NCI-H2029 treated with DMSO at 0.1 percent for 48 hours (cell line): ENCODE measurements around the gene C2orf42.
"Not testable (repeated sequence)": the region's sequence is repeated elsewhere in the genome, so short reads cannot be mapped to it uniquely, and the experiment has no call there.

Source experiments
- DNase-seq: peaks from one replicate; lab custom pipeline; 2025; lab: John Stamatoyannopoulos, UW

Gene C2orf42

DNA sequence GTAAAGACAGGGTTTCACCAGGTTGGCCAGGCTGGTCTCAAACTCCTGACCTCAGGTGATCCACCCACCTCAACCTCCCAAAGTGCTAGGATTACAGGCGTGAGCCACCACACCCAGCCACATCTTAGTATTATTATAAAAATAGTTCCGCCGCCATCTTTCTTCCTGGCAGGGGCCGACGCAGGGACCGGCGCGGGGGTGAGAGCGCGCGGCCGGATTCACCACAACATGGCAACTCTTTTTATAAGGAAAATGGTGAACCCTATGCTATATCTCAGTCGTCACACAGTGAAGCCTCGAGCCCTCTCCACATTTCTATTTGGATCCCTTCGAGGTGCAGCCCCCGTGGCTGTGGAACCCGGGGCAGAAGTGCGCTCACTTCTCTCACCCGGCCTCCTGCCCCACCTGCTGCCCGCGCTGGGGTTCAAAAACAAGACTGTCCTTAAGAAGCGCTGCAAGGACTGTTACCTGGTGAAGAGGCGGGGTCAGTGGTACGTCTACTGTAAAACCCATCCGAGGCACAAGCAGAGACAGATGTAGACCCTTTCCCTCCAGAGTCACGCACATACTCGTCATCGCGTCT, 88.4 kb downstream of the C2orf42 start:
- not testable (repeated sequence) for DNase-seq

DNA sequence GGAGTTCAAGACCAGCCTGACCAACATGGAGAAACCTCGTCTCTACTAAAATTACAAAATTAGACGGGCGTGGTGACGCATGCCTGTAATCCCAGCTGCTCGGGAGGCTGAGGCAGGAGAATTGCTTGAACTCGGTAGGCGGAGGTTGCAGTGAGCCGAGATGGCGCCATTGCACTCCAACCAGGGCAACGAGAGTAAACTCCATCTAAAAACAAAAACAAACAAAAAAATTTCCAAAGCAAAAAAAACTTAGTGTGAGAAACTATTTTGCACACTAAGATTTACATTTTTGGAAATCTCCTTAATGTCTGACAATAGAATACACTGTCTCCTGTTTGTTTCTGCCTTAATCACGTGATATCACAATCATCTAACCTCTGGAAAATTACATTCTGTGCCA, 89.1 kb downstream of the C2orf42 start:
- DNase-seq: not testable (repeated sequence)

GRCh38 chr2:70101174-70101573, 89.6 kb downstream of the C2orf42 start:
- no peak for DNase-seq
